Ovary (tissue), 3 donors: Measurements from ENCODE around the gene ESM1.

Experiments
- CTCF ChIP-seq, 3 donors: fragments of 450-650 bp in 2 of 3; fragments of 200-600 bp in 1 of 3; IDR thresholded peaks; one replicate each; pipeline versions ENCODE4 v1.5.1 to v1.8.0; 2016 to 2022; ENCODE audit warnings: antibody characterized with exemption in 3 of 3, mild to moderate bottlenecking in 1 of 3
- EP300 ChIP-seq: sonication (generic); formaldehyde crosslinking; IDR thresholded peaks from one replicate; pipeline ENCODE4 v1.6.1; 2017; ENCODE audit warnings: antibody characterized with exemption
- POLR2A ChIP-seq: fragments of 450-650 bp; IDR thresholded peaks from one replicate; pipeline ENCODE4 v1.6.1; 2017; ENCODE audit warnings: antibody characterized with exemption, mild to moderate bottlenecking, moderate library complexity
- donor health status: DM: no; HTN: no; CAD: no.

DNA sequence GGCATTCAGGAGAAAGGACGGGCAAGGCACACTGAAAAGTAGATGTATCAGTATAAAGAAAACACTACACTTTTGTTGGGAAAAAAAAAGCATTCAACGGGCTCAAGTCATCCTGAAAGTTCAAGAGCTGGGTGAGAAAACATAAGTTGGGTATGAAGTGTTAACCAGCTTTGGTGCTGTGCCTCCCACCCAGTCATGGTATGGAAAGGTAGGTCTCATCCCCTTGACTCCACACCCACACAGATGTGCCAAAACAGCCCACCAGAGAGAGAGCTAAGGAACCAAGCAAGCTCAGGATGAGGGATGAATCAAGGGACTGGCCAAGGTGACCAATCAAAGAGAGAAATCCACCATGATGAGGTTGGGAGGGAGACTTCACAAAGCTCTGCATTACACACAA lies 54.7 kb downstream of the ESM1 start:
- TF ChIP-seq CTCF (IDR thresholded peaks at IDR 0.05) (no peak), EP300 (no peak), POLR2A (no peak)
